Neuronal stem cell (in vitro differentiated cells): ENCODE measurements around the gene ERC1.

Source experiments
- DNase-seq: peaks from one replicate; pipeline ENCODE4 v3.0.0-alpha.2; 2013; ENCODE audit warnings: low spot score
- H2AFZ ChIP-seq: one replicate; pipeline ENCODE4 v1.6.1; 2013; ENCODE audit warnings: mild to moderate bottlenecking, low read length, inconsistent platforms
- H2AK5ac ChIP-seq: 2 replicates; pipeline ENCODE4 v1.6.1; 2013; ENCODE audit warnings: low read depth, mild to moderate bottlenecking, inconsistent platforms, low read length, moderate library complexity, mixed read lengths
- H2BK120ac ChIP-seq: 2 replicates; pipeline ENCODE4 v1.6.1; 2013; ENCODE audit warnings: low read depth, mild to moderate bottlenecking, inconsistent platforms, low read length, moderate library complexity, mixed read lengths
- H2BK12ac ChIP-seq: one replicate; pipeline ENCODE4 v1.6.1; 2013; ENCODE audit warnings: low read length, inconsistent platforms
- H2BK15ac ChIP-seq: 2 replicates; pipeline ENCODE4 v1.6.1; 2013; ENCODE audit warnings: mild to moderate bottlenecking, low read length, inconsistent platforms, mixed read lengths
- H2BK5ac ChIP-seq: one replicate; pipeline ENCODE4 v1.6.1; 2013; ENCODE audit warnings: inconsistent platforms, mild to moderate bottlenecking, low read length, moderate library complexity
- H3K14ac ChIP-seq: one replicate; pipeline ENCODE4 v1.6.1; 2013; ENCODE audit warnings: low read length, inconsistent platforms
- H3K18ac ChIP-seq: 2 replicates; pipeline ENCODE4 v1.6.1; 2013; ENCODE audit warnings: low read length, inconsistent platforms
- H3K23ac ChIP-seq: 2 replicates; pipeline ENCODE4 v1.6.1; 2013; ENCODE audit warnings: low read depth, mild to moderate bottlenecking, mixed read lengths, low read length, inconsistent platforms; ENCODE audit not compliant: poor library complexity
- H3K27ac ChIP-seq: replicated peaks from 3 replicates; pipeline ENCODE4 v1.5.1; 2013; ENCODE audit warnings: low read length, inconsistent platforms
- H3K27me3 ChIP-seq, 3 experiments: 2 replicates each; pipeline ENCODE4 v1.6.1; 2013; ENCODE audit warnings: low read length in 3 of 3, mild to moderate bottlenecking in 2 of 3, inconsistent platforms in 1 of 3, low read depth in 1 of 3, mixed read lengths in 1 of 3, moderate library complexity in 1 of 3; ENCODE audit not compliant: control insufficient read depth in 3 of 3, insufficient read depth in 3 of 3
- H3K36me3 ChIP-seq, 2 donors: replicated peaks in 1 of 2; 2 replicates each; pipeline ENCODE4 v1.6.1; 2013; ENCODE audit warnings: low read length in 2 of 2; ENCODE audit not compliant: control insufficient read depth in 2 of 2, insufficient read depth in 2 of 2
- H3K4ac ChIP-seq: 2 replicates; pipeline ENCODE4 v1.6.1; 2013; ENCODE audit warnings: inconsistent platforms, mild to moderate bottlenecking, low read length, moderate library complexity
- H3K4me1 ChIP-seq, 2 donors: 1 replicate in 1 of 2; 2 replicates in 1 of 2; pipeline ENCODE4 v1.6.1; 2013; ENCODE audit warnings: low read length in 2 of 2, low read depth in 1 of 2; ENCODE audit not compliant: control insufficient read depth in 2 of 2, insufficient read depth in 1 of 2
- H3K4me2 ChIP-seq: one replicate; pipeline ENCODE4 v1.6.1; 2013; ENCODE audit warnings: mild to moderate bottlenecking, low read length, inconsistent platforms; ENCODE audit not compliant: insufficient read depth, poor library complexity, severe bottlenecking
- H3K4me3 ChIP-seq, 2 donors: 2 replicates each; pipeline ENCODE4 v1.5.1; 2013; ENCODE audit warnings: low read length in 2 of 2, mild to moderate bottlenecking in 2 of 2, inconsistent platforms in 1 of 2, moderate library complexity in 1 of 2
- H3K79me1 ChIP-seq: one replicate; pipeline ENCODE4 v1.6.1; 2013; ENCODE audit warnings: low read depth, mild to moderate bottlenecking, inconsistent platforms, low read length, moderate library complexity
- H3K9ac ChIP-seq: one replicate; pipeline ENCODE4 v1.6.1; 2013; ENCODE audit warnings: mild to moderate bottlenecking, low read depth, low read length, inconsistent platforms; ENCODE audit not compliant: poor library complexity
- H3K9me3 ChIP-seq, 2 donors: replicated peaks in 1 of 2; 2 replicates each; pipeline versions ENCODE3 to v1.6.1; 2013; ENCODE audit warnings: low read length in 2 of 2, mild to moderate bottlenecking in 2 of 2, inconsistent platforms in 1 of 2, low read depth in 1 of 2, mixed read lengths in 1 of 2, moderate library complexity in 1 of 2; ENCODE audit not compliant: control insufficient read depth in 2 of 2, insufficient read depth in 1 of 2
- H4K8ac ChIP-seq: one replicate; pipeline ENCODE4 v1.6.1; 2013; ENCODE audit warnings: low read depth, mild to moderate bottlenecking, inconsistent platforms, low read length, moderate library complexity
- H4K91ac ChIP-seq: one replicate; pipeline ENCODE4 v1.6.1; 2013; ENCODE audit warnings: low read length, low read depth, mild to moderate bottlenecking, inconsistent platforms; ENCODE audit not compliant: poor library complexity
- WGBS, 2 donors: extraction: QIAGEN DNeasy Blood & Tissue Kit; methylation state at CpG; one replicate each; pipeline ENCODE4 v1.1.7; 2013; ENCODE audit warnings: missing lambda C conversion rate in 2 of 2, mixed read lengths in 1 of 2; ENCODE audit not compliant: insufficient read length in 2 of 2, insufficient replicate concordance in 1 of 2; ENCODE audit errors: extremely low coverage in 2 of 2; 5-methylcytosine and 5-hydroxymethylcytosine counted together

ERC1 gene

DNA sequence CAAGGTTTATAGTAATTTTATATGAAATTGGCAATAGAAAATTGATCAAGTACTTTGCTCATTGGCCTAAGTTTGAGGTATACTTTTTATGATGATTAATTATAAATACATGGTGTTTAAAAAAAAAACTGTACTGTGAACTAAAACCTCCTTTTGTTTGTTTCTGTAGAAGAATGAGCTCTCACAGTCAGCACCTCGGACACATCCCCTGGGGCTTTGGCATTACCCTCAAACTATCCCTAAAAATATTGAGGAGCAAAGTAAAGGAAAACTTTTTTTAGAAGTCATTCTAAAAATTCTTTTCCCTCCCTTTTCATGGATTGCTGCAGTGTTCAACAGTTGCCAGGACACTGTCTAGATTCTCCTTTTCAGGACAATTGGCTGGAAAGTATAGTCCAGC, 419.8 kb downstream of the ERC1 start:
- WGBS, 2 donors: no CpG with 5 or more reads among the region's 1 CpG
- H3K18ac ChIP-seq: no peak overlapping the region
- no peak overlapping the region for H2AFZ ChIP-seq
- H3K9ac ChIP-seq: no peak overlapping the region
- no peak overlapping the region for H2BK120ac ChIP-seq
- no peak overlapping the region for H2BK15ac ChIP-seq
- no peak overlapping the region for H3K4me2 ChIP-seq
- H4K8ac ChIP-seq: no peak overlapping the region
- no peak overlapping the region for H2AK5ac ChIP-seq
- no peak overlapping the region for H3K23ac ChIP-seq
- H2BK12ac ChIP-seq: no peak overlapping the region
- no peaks in the 10 kb centered on the region for H3K4me1 ChIP-seq
- H3K27me3 ChIP-seq: no peaks in the 10 kb centered on the region
- DNase-seq: no peak
- no peaks in the 10 kb centered on the region for H3K9me3 ChIP-seq
- H3K14ac ChIP-seq: no peak overlapping the region
- no peaks in the 10 kb centered on the region for H3K79me1 ChIP-seq
- H3K36me3 ChIP-seq: no peaks in the 10 kb centered on the region
- H4K91ac ChIP-seq: no peak overlapping the region
- no peak overlapping the region for H2BK5ac ChIP-seq
- H3K27ac ChIP-seq: no peak overlapping the region
- no peak overlapping the region for H3K4me3 ChIP-seq
- H3K4ac ChIP-seq: no peak overlapping the region

- Histone ChIP-seq H3K9ac (no peak overlapping the region), H2BK120ac (no peak overlapping the region), H3K4me2 (no peak overlapping the region), H3K79me1 (no peaks in the 10 kb centered on the region), H3K36me3 (no peaks in the 10 kb centered on the region), H3K27ac (no peak overlapping the region), H3K18ac (no peak overlapping the region), H2BK15ac (no peak overlapping the region), H4K8ac (no peak overlapping the region), H2AK5ac (no peak overlapping the region), H2BK12ac (peak overlapping the region; percentile 53), H2AFZ (no peak overlapping the region), H4K91ac (no peak overlapping the region), H3K23ac (no peak overlapping the region), H2BK5ac (no peak overlapping the region), H3K27me3 (no peaks in the 10 kb centered on the region), H3K9me3 (no peaks in the 10 kb centered on the region), H3K14ac (no peak overlapping the region), H3K4me1 (no peaks in the 10 kb centered on the region), H3K4me3 (no peak overlapping the region), H3K4ac (no peak overlapping the region)
- WGBS, 2 donors: no CpG with 5 or more reads among the region's 12 CpGs
- DNase-seq: no peak
Measured at GRCh38 chr12:1413930-1414329, 422.9 kb downstream of the ERC1 start.

DNA sequence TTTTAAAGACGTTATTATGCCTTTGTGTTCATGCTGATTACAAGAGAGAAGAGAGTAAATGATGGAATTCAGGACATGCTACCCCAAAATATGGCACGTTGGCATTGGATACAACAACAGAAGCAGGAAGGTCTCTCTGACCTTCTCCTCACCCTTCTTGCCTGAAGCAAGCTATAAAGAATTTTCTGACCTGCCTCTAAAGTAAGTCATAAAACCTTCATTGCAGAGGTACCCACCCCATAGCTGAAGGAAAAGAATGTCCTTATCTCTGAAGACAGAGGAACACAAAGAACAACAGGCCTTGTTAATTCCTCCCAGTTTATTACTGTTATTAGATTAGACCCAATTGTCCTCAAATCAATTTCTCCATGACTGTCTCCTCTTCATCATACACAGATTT, 427.1 kb downstream of the ERC1 start:
- H3K9me3 ChIP-seq: peaks cover 4 to 6% of the 10 kb centered on the region in 2 donors
- H3K18ac ChIP-seq: no peak overlapping the region
- no peak overlapping the region for H3K14ac ChIP-seq
- no peak overlapping the region for H3K23ac ChIP-seq
- H3K4me3 ChIP-seq: no peak overlapping the region
- H3K4ac ChIP-seq: no peak overlapping the region
- WGBS, 2 donors: no CpG with 5 or more reads among the region's 2 CpGs
- H2AFZ ChIP-seq: no peak overlapping the region
- no peak overlapping the region for H2AK5ac ChIP-seq
- no peak overlapping the region for H2BK12ac ChIP-seq
- H2BK15ac ChIP-seq: no peak overlapping the region
- no peak overlapping the region for H3K27ac ChIP-seq
- DNase-seq: no peak
- no peak overlapping the region for H4K8ac ChIP-seq
- no peaks in the 10 kb centered on the region for H3K27me3 ChIP-seq
- no peaks in the 10 kb centered on the region for H3K4me1 ChIP-seq
- no peak overlapping the region for H3K9ac ChIP-seq
- H4K91ac ChIP-seq: no peak overlapping the region
- H3K36me3 ChIP-seq: no peaks in the 10 kb centered on the region
- H2BK5ac ChIP-seq: no peak overlapping the region
- no peaks in the 10 kb centered on the region for H3K79me1 ChIP-seq
- no peak overlapping the region for H3K4me2 ChIP-seq
- no peak overlapping the region for H2BK120ac ChIP-seq

DNA sequence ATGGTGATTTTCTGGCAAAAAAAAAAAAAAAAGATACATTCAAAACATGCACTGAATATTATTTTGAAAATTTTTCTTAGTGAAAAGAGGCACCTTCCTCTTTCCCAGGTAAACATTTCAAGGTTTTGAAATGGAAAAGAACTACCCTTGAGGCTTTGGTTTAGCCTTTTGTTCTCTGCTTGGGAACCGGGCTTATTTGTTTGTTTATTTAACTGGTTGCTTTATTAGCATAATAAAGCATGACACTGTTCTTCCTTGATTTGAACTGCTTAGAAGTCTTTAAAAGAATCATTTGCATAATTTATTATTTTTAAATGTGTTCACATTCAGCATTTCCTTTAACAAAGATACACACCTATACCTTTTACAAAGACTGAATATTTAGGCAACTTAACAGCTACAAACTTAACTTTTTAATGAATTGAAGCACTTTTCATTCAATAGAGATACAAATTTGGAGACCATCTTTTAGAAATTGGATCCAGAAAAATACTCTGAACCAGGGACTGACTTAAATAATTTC, 428.9 kb downstream of the ERC1 start:
- no peak overlapping the region for H3K4me2 ChIP-seq
- no peak overlapping the region for H3K4me3 ChIP-seq
- H2BK15ac ChIP-seq: no peak overlapping the region
- no peak overlapping the region for H3K14ac ChIP-seq
- H3K18ac ChIP-seq: no peak overlapping the region
- H2BK120ac ChIP-seq: no peak overlapping the region
- no peak overlapping the region for H3K27ac ChIP-seq
- H2AK5ac ChIP-seq: no peak overlapping the region
- no peaks in the 10 kb centered on the region for H3K27me3 ChIP-seq
- no peak overlapping the region for H3K9ac ChIP-seq
- H3K9me3 ChIP-seq: peaks cover 4 to 6% of the 10 kb centered on the region in 2 donors
- no peak for DNase-seq
- H3K4ac ChIP-seq: no peak overlapping the region
- H2AFZ ChIP-seq: no peak overlapping the region
- no peak overlapping the region for H2BK5ac ChIP-seq
- no peak overlapping the region for H2BK12ac ChIP-seq
- H3K36me3 ChIP-seq: no peaks in the 10 kb centered on the region
- H3K23ac ChIP-seq: no peak overlapping the region
- no peaks in the 10 kb centered on the region for H3K4me1 ChIP-seq
- no peak overlapping the region for H4K91ac ChIP-seq
- no peak overlapping the region for H4K8ac ChIP-seq
- WGBS, 2 donors: no CpG with 5 or more reads among the region's 1 CpG
- H3K79me1 ChIP-seq: no peaks in the 10 kb centered on the region
